Osteoblast (primary cell): ENCODE measurements around the gene IQCN. TPM values are rescaled to one million over a fixed set of nuclear protein-coding genes. Genes with fewer than 3 reads are reported as not detected.

Experiments
- DNase-seq: peaks from one replicate; pipeline ENCODE4 v3.0.0; 2011; ENCODE audit warnings: low spot score, mixed read lengths; ENCODE audit not compliant: insufficient read length; ENCODE audit errors: missing footprints
- H2AFZ ChIP-seq: 2 replicates; pipeline ENCODE4 v1.6.0; 2011; ENCODE audit warnings: mild to moderate bottlenecking, low read length
- H3K27ac ChIP-seq: 2 replicates; pipeline ENCODE4 v1.5.1; 2011; ENCODE audit warnings: mild to moderate bottlenecking, low read depth, low read length, moderate library complexity
- H3K27me3 ChIP-seq: 2 replicates; pipeline ENCODE4 v1.6.0; 2012; ENCODE audit warnings: mild to moderate bottlenecking, control low read depth, inconsistent platforms, low read length, moderate library complexity; ENCODE audit not compliant: insufficient read depth
- H3K36me3 ChIP-seq: 2 replicates; pipeline ENCODE4 v1.5.1; 2011; ENCODE audit warnings: mild to moderate bottlenecking, low read length, control low read depth, moderate library complexity; ENCODE audit not compliant: insufficient read depth
- H3K4me1 ChIP-seq: 2 replicates; pipeline ENCODE4 v1.5.1; 2011; ENCODE audit warnings: mild to moderate bottlenecking, low read length, control low read depth, moderate library complexity; ENCODE audit not compliant: insufficient read depth
- H3K4me2 ChIP-seq: 2 replicates; pipeline ENCODE4 v1.6.0; 2011; ENCODE audit warnings: mild to moderate bottlenecking, low read length; ENCODE audit not compliant: insufficient read depth
- H3K4me3 ChIP-seq: fragments of 200-600 bp; sonication (generic); 3 replicates; pipeline ENCODE4 v1.5.1; 2012; ENCODE audit warnings: mild to moderate bottlenecking, low read length, inconsistent platforms; ENCODE audit not compliant: insufficient read depth
- H3K79me2 ChIP-seq: 2 replicates; pipeline ENCODE4 v1.6.0; 2012; ENCODE audit warnings: mild to moderate bottlenecking, low read length, control low read depth, inconsistent platforms; ENCODE audit not compliant: insufficient read depth
- H3K9me3 ChIP-seq: 2 replicates; pipeline ENCODE4 v1.5.1; 2011; ENCODE audit warnings: low read depth, low read length, control low read depth
- H4K20me1 ChIP-seq: 2 replicates; pipeline ENCODE4 v1.6.0; 2012; ENCODE audit warnings: mild to moderate bottlenecking, low read length, control low read depth; ENCODE audit not compliant: insufficient read depth
- CTCF ChIP-seq: IDR thresholded peaks from 2 replicates; pipeline ENCODE4 v1.5.1; 2011; ENCODE audit warnings: mild to moderate bottlenecking, low read depth, low read length, moderate library complexity; ENCODE audit errors: extremely low read depth
- total RNA-seq: library from RNA; depleted of rRNA; stranded (reverse); fragments of >200 nt; gene quantifications from 2 replicates; pipeline ENCODE4 v1.2.3, GENCODE V29; 2012

IQCN gene
- total RNA-seq, 1 donor: 2.5 TPM

GRCh38 chr19:18310118-18310909 is 36.1 kb upstream of the IQCN start:
- no peak for TF ChIP-seq CTCF
- H3K9me3 ChIP-seq: no peaks in the 10 kb centered on the region
- H3K4me3 ChIP-seq: no peak overlapping the region
- no peaks in the 10 kb centered on the region for H3K27me3 ChIP-seq
- no peaks in the 10 kb centered on the region for H4K20me1 ChIP-seq
- no peak overlapping the region for H3K27ac ChIP-seq
- peaks cover 10% of the 10 kb centered on the region for H3K4me1 ChIP-seq
- peak; percentile 80 for DNase-seq
- H3K4me2 ChIP-seq: no peak overlapping the region
- H3K36me3 ChIP-seq: peaks cover 23% of the 10 kb centered on the region
- H3K79me2 ChIP-seq: peaks cover 11% of the 10 kb centered on the region
- no peak overlapping the region for H2AFZ ChIP-seq

DNA sequence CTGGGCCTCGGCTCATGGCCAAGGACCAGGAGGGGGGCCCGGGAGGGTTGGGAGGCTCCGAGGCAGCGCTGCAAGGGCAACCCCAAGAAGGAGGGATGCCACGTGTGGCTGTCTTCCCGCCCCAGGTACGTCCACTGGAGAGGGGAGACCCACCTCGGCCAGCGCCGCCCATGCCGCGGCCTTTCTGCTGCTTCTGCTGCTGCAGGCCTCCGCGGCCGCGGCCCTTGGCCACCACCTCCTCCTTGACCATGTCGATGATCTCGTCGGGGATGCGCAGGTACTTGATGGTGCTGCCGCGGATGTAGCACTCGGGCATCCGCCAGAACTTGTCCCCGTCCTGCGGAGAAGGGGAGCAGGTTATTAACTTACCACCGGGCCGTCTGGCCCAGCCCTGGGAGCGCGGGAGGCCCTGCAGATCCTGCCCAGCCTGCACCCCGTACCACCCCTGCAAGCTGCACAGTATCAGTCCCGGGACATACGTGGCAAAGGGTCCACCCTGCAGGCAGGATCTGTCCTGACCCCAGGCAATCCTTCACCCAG is 35.3 kb upstream of the IQCN start:
- Histone ChIP-seq H3K4me2 (no peak overlapping the region), H3K36me3 (peaks cover 22% of the 10 kb centered on the region), H3K27ac (no peak overlapping the region), H4K20me1 (no peaks in the 10 kb centered on the region), H3K27me3 (no peaks in the 10 kb centered on the region), H2AFZ (no peak overlapping the region), H3K9me3 (no peaks in the 10 kb centered on the region), H3K4me3 (no peak overlapping the region), H3K4me1 (peaks cover 17% of the 10 kb centered on the region), H3K79me2 (peaks cover 9% of the 10 kb centered on the region)
- DNase-seq: peak; percentile 17
- TF ChIP-seq CTCF: no peak

DNA sequence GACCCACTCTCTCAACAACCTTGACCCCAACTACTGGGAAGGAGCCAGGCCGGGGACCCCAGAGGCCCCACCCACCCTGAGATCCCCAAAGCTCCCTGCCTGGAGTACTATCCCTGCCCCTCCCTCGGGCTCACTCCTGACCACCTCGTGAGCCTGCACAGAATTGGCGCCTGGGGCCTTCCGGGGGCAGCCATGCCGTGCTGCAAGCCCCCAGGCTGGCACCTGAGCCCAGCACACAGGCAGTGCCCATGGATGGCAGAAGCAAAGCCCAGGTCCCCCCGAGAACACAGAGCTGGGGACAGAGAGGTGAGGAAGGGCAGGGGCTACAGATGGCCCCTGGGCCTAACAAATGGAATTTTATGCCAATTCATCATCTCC is 34.7 kb upstream of the IQCN start:
- Histone ChIP-seq H3K79me2 (peaks cover 7% of the 10 kb centered on the region), H2AFZ (no peak overlapping the region), H3K4me3 (no peak overlapping the region), H3K4me1 (peaks cover 23% of the 10 kb centered on the region), H3K9me3 (no peaks in the 10 kb centered on the region), H4K20me1 (no peaks in the 10 kb centered on the region), H3K27me3 (no peaks in the 10 kb centered on the region), H3K27ac (no peak overlapping the region), H3K36me3 (peaks cover 18% of the 10 kb centered on the region), H3K4me2 (no peak overlapping the region)
- no peak for TF ChIP-seq CTCF
- peak; percentile 47 for DNase-seq

GRCh38 chr19:18308051-18308947 is 34.0 kb upstream of the IQCN start:
- Histone ChIP-seq H2AFZ (no peak overlapping the region), H4K20me1 (no peaks in the 10 kb centered on the region), H3K9me3 (no peaks in the 10 kb centered on the region), H3K4me1 (peaks cover 25% of the 10 kb centered on the region), H3K79me2 (peaks cover 7% of the 10 kb centered on the region), H3K27ac (no peak overlapping the region), H3K4me2 (no peak overlapping the region), H3K36me3 (peaks cover 18% of the 10 kb centered on the region), H3K27me3 (no peaks in the 10 kb centered on the region), H3K4me3 (no peak overlapping the region)
- no peak for TF ChIP-seq CTCF
- peak; percentile 80 for DNase-seq
